Cardiac atrium fibroblast (primary cell): ENCODE measurements around the gene MEF2C. TPM values are rescaled to one million over a fixed set of nuclear protein-coding genes. Genes with fewer than 3 reads are reported as not detected.

Experiments
- total RNA-seq: library from RNA; depleted of rRNA; stranded (reverse); fragments of >200 nt; gene quantifications from 2 replicates; pipeline ENCODE4 v1.2.3, GENCODE V29; 2015

Gene MEF2C
- 6.3 and 17.5 TPM in 2 replicates for total RNA-seq

GRCh38 chr5:88883059-88883835, at the start of gene MEF2C:
Gene MEF2C (minus strand): TSS chr5:88883184. CDS start chr5:88823788, 59,396 bp downstream.

